NCI-H82 treated with DMSO at 0.1 percent for 48 hours (cell line): Measurements from ENCODE around the gene WASL.

ENCODE experiments used
- DNase-seq: peaks from one replicate; lab custom pipeline; 2025; ENCODE audit not compliant: unreplicated experiment; lab: John Stamatoyannopoulos, UW

Gene WASL

GRCh38 chr7:123770378-123770777 is 21.6 kb upstream of the WASL start:
- no peak for DNase-seq

GRCh38 chr7:123769371-123769770 is 20.6 kb upstream of the WASL start:
- DNase-seq = no peak

- DNase-seq = no peak
Observed at GRCh38 chr7:123768493-123768892, 19.7 kb upstream of the WASL start.

GRCh38 chr7:123763191-123763661 is 14.4 kb upstream of the WASL start:
- DNase-seq = no peak

GRCh38 chr7:123761729-123762128 is 12.9 kb upstream of the WASL start:
- no peak for DNase-seq

- DNase-seq = no peak
Observed at GRCh38 chr7:123757095-123757494, 8.3 kb upstream of the WASL start.

GRCh38 chr7:123755338-123755737 is 6.5 kb upstream of the WASL start:
- DNase-seq = no peak

GRCh38 chr7:123754271-123754871 is 5.6 kb upstream of the WASL start:
- no peak for DNase-seq

GRCh38 chr7:123752534-123752933 is 3.7 kb upstream of the WASL start:
- DNase-seq = no peak

- DNase-seq = no peak
Observed at GRCh38 chr7:123751821-123752220, 3.0 kb upstream of the WASL start.

- no peak for DNase-seq
Observed at GRCh38 chr7:123750389-123751230, 1.8 kb upstream of the WASL start.

- DNase-seq = peak; percentile 85
Observed at GRCh38 chr7:123749537-123749857, 694 bp upstream of the WASL start.

GRCh38 chr7:123748171-123748733 is 551 bp downstream of the WASL start:
- no peak for DNase-seq

GRCh38 chr7:123747620-123748141 is 1.1 kb downstream of the WASL start:
- peak; percentile 36 for DNase-seq

GRCh38 chr7:123746931-123747488 is 1.8 kb downstream of the WASL start:
- DNase-seq = no peak

- DNase-seq = no peak
Observed at GRCh38 chr7:123746055-123746454, 2.7 kb downstream of the WASL start.

- no peak for DNase-seq
Observed at GRCh38 chr7:123745437-123745836, 3.4 kb downstream of the WASL start.

GRCh38 chr7:123744416-123744815 is 4.4 kb downstream of the WASL start:
- no peak for DNase-seq

- DNase-seq = no peak
Observed at GRCh38 chr7:123741940-123742339, 6.9 kb downstream of the WASL start.

GRCh38 chr7:123738808-123739207 is 10.0 kb downstream of the WASL start:
- no peak for DNase-seq

- DNase-seq = no peak
Observed at GRCh38 chr7:123738356-123738755, 10.4 kb downstream of the WASL start.
